HG03196 (cell line): ENCODE results near the gene CFAP77.

Experiments used
- ATAC-seq: cut with Tn5 transposase; IDR thresholded peaks from one replicate; pipeline ENCODE4 v1.9.1; 2021; ENCODE audit not compliant: unreplicated experiment

Gene CFAP77

GRCh38 chr9:132590318-132591182, 180.5 kb downstream of the CFAP77 start:
- ATAC-seq, result no peak

- ATAC-seq, result no peak
Measured at GRCh38 chr9:132591244-132591643, 181.2 kb downstream of the CFAP77 start.

- ATAC-seq, result no peak
Measured at GRCh38 chr9:132591751-132592314, 181.8 kb downstream of the CFAP77 start.

- ATAC-seq, result no peak
Measured at GRCh38 chr9:132592451-132592850, 182.4 kb downstream of the CFAP77 start.

GRCh38 chr9:132594412-132594811, 184.4 kb downstream of the CFAP77 start:
- ATAC-seq, result no peak

GRCh38 chr9:132595319-132595718, 185.3 kb downstream of the CFAP77 start:
- ATAC-seq, result no peak

- no peak for ATAC-seq
Measured at GRCh38 chr9:132596200-132596599, 186.2 kb downstream of the CFAP77 start.

- no peak for ATAC-seq
Measured at GRCh38 chr9:132597073-132597775, 187.2 kb downstream of the CFAP77 start.

GRCh38 chr9:132600326-132600984, 190.4 kb downstream of the CFAP77 start:
- ATAC-seq, result no peak

GRCh38 chr9:132602207-132602606, 192.2 kb downstream of the CFAP77 start:
- no peak for ATAC-seq

GRCh38 chr9:132605387-132605786, 195.4 kb downstream of the CFAP77 start:
- no peak for ATAC-seq

GRCh38 chr9:132606066-132606465, 196.1 kb downstream of the CFAP77 start:
- no peak for ATAC-seq

GRCh38 chr9:132609184-132609583, 199.2 kb downstream of the CFAP77 start:
- ATAC-seq, result no peak

GRCh38 chr9:132609829-132610228, 199.8 kb downstream of the CFAP77 start:
- no peak for ATAC-seq

GRCh38 chr9:132610661-132611060, 200.7 kb downstream of the CFAP77 start:
- no peak for ATAC-seq

GRCh38 chr9:132614324-132614723, 204.3 kb downstream of the CFAP77 start:
- no peak for ATAC-seq

GRCh38 chr9:132615774-132616173, 205.8 kb downstream of the CFAP77 start:
- no peak for ATAC-seq

- no peak for ATAC-seq
Measured at GRCh38 chr9:132616725-132617124, 206.7 kb downstream of the CFAP77 start.

GRCh38 chr9:132622159-132622558, 212.1 kb downstream of the CFAP77 start:
- no peak for ATAC-seq
